Measurements from ENCODE around the gene RLF.

DNA sequence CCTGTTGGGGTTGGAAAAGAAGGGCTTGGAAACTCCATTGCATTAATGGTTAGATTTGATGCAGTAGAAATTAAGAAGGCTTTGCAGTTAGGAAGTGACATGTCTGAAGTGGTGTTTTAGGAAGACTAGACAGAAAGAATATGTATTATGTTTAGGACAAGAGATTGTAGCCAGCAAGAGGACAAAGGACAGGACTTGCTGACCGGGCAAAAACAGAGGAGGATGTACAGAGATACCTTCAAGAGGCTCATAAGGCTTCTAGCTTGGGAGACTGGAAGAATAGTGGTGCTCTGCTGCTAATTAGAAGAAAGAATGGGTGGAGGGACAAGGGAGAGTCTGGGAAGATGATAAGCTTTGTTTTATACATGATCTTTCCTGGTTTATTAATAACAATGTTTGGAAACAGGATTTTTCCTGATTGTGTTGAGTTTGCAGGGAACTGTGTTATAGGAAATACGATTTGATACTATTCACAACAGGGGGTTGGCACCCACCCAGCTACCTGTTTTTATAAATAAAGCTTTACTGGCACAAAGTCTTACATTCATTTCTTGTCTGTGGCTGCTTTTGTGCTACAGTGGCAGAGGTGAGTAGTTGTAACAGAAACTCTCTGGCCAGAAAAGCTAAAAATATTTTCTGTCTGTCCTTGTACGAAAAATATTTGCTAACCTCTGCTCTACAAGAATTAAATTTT, 49.5 kb downstream of the RLF start:
- TF ChIP-seq, protein P1, sequence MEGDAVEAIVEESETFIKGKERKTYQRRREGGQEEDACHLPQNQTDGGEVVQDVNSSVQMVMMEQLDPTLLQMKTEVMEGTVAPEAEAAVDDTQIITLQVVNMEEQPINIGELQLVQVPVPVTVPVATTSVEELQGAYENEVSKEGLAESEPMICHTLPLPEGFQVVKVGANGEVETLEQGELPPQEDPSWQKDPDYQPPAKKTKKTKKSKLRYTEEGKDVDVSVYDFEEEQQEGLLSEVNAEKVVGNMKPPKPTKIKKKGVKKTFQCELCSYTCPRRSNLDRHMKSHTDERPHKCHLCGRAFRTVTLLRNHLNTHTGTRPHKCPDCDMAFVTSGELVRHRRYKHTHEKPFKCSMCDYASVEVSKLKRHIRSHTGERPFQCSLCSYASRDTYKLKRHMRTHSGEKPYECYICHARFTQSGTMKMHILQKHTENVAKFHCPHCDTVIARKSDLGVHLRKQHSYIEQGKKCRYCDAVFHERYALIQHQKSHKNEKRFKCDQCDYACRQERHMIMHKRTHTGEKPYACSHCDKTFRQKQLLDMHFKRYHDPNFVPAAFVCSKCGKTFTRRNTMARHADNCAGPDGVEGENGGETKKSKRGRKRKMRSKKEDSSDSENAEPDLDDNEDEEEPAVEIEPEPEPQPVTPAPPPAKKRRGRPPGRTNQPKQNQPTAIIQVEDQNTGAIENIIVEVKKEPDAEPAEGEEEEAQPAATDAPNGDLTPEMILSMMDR (IDR thresholded peaks at IDR 0.05), result no peak
- TF ChIP-seq POLR2A (IDR thresholded peaks at IDR 0.05), result no peak

All from testis (tissue), 2 donors.